GM19328 (cell line): Measurements from ENCODE around the gene ZNF487.
"Not testable (repeated sequence)": the region's sequence is repeated elsewhere in the genome, so short reads cannot be mapped to it uniquely, and the experiment has no call there.

Experiments
- ATAC-seq: cut with Tn5 transposase; IDR thresholded peaks from one replicate; pipeline ENCODE4 v1.9.1; 2021; ENCODE audit warnings: mild to moderate bottlenecking, moderate library complexity; ENCODE audit not compliant: unreplicated experiment

Gene ZNF487

GRCh38 chr10:43436291-43437140 lies at the start of gene ZNF487:
TSS of gene ZNF487 (plus strand) at chr10:43437111. CDS start at chr10:43475814, 38,703 bp downstream.
- peak; percentile 95 for ATAC-seq

- no peak for ATAC-seq
These were observed 49.3 kb upstream of the ZNF487 start for GRCh38 chr10:43387678-43388032.

- ATAC-seq: no peak
These were observed 47.0 kb upstream of the ZNF487 start for GRCh38 chr10:43389867-43390266.

DNA sequence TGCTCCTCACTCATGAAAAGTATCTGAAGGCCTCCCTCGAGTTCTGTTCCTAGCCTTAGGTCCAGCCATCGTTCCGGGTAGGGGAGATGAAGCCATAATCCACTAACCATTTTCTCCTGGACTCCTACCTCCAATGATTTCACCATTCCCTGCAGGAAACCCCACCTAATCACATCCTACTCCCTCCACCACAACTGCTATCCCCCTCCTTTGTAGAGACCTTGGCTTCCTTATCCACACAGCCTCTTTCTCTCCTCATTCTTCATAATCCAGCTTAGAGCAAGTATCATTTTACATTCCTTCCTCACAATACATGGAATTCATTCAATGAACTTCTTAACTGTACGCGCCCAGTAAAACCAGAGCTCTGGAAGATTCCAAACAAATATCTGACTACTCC lies 46.6 kb upstream of the ZNF487 start:
- no peak for ATAC-seq

- no peak for ATAC-seq
These were observed 46.2 kb upstream of the ZNF487 start for GRCh38 chr10:43390759-43391158.

DNA sequence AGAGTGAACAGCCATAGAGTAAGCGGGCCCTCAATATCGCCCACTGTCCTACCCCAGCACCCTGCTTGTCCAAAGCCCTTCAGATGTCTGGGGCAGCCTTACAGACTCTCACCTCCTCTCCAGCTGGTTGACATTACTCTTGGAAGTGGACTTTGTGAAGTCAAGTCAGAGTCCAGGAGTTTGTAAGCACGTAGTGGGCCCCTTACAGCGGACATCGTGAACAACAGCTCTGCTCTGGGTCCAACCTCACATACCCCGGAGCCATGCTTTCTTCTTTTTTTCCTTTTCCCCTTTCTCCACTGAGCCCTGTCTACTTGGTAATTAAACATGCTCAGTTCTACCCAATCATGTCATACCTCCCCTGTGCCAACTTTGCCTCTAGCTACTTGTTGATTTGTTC lies 45.4 kb upstream of the ZNF487 start:
- no peak for ATAC-seq

DNA sequence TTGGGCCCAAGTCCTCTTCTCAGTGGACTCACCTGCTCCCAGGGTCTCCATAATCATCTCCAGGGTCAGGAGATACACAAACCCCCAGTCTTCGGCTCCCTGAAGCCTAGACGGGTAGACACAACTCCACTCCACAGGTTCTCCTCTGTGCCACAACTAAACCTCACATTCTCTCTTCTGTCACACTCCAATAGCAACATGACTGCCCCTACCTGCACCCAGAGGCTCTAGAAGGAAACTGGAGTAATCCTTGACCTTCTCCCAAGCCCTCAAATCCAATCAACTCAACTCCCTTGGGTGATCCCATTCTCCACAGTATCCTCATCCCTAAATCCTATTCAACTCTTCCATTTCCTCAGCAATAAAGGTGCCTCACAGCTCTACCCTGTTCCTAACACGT lies 44.2 kb upstream of the ZNF487 start:
- ATAC-seq: no peak

GRCh38 chr10:43393186-43393585 lies 43.7 kb upstream of the ZNF487 start:
- not testable (repeated sequence) for ATAC-seq

DNA sequence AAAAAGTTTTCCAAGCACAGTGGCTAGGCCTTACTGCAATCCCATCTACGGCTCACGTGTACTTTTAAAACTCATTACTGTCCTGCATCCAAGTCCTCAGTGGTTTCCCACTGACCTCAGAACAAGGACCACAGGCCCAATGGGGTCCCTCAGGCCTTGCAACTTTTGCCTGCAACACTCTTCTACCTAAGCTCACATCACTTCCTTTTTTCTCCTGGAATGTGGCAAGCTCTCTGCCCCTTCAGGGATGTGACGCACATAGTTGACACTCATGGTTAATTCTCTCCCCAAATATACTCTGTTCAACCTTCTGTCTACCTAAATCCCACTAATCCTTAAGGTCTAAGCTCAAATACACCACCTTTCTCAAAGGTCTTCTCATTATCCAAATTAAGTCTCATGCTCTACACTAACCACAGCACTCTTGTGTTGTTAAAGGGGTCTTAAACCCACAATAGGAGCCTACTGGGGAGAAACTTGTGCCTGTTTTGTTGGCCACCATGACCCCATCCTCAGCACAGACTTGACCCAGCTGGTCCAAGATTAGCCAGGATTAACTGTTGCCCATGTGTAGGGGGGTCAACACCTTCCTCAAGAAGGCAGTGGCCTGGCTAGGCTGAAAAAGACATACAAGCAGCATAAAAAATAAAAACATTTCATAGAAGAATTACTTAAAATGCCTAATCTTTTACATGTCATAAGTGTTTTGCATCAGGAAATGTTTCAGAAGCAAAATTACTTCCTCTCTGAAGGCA lies 43.1 kb upstream of the ZNF487 start:
- no peak for ATAC-seq

GRCh38 chr10:43394868-43395267 lies 42.0 kb upstream of the ZNF487 start:
- no peak for ATAC-seq

GRCh38 chr10:43395571-43396060 lies 41.3 kb upstream of the ZNF487 start:
- no peak for ATAC-seq

GRCh38 chr10:43396061-43396927 lies 40.6 kb upstream of the ZNF487 start:
- peak; percentile 47 for ATAC-seq

GRCh38 chr10:43396928-43397624 lies 39.8 kb upstream of the ZNF487 start:
- peak; percentile 82 for ATAC-seq

DNA sequence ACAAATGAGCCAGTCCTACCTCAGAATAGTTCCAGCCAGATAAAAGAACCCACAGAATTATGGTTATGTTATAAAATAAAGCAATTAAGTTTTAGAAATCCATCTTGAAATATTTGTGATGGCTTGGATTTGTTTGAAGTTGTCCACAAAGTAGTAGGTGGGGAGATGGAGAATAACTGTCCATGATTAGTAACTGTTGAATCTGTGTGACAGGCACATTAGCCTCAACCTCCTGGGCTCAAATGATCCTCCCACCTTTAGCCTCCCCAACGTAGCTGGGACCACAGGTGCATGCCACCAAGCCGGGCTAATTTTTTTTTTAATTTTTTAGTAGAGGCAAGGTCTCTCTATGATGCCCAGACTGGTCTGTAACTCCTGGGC lies 38.0 kb upstream of the ZNF487 start:
- ATAC-seq: no peak

DNA sequence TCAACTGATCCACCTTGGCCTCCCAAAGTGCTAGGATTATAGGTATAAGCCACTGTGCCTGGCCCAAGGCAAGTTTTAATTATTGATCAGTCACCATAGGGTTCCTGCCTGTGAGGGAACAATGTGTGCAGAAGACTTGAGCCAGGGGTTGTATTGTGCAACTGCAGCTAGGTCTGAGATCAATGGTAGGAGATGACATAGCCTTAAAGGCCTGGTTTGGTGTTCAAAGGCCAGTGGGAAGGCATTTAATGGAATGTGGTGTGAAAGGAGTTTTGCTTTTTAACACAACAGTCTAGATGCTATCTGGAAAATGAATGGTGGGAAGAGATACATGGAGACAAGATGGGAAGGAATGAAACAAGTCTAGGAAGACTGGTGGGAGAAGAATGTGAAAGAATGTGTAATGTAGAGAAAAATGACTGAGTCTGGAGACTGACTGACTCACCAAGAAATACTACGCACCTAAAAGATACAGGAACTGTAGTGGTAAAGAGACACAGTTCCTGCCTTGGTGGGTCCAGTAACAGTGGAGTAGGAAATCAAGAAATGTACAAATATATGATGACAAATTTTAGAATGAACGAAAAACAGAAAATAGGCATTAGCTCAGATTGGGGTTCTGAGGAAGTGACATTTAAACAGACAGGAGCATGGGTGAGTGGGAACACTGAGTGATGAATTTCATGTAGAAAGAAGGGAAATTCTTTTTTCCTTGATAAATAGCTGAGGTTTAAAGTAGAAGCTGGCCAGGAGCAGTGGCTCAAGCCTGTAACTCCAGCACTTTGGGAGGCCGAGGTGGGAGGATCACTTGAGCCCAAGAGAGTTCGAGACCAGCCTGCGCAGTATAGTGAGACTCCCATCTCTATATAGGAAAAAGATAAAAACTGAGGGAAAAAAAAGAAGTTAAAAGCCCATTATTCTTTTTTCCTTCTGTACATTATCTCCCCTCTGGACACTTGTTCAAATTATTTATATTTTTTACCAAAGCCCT lies 37.3 kb upstream of the ZNF487 start:
- ATAC-seq: no peak

DNA sequence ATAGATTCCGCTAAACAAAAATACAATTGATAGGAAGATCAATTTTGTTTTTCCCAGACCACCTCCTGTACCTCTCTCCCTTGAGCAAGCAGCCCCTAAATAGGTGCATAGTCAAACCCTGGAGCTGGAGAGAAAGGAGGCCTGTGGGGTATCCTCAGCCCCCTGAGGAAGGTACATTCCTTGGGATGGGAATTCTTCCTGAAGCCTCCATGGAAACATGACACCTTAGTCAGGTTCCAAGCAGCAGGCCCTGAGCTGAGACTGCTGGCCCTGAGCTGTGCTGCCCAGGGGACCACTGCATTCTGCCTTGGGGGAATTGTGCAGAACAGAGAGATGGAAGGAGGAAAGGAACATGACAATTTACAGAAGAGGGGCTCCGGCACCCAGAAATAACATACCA lies 35.3 kb upstream of the ZNF487 start:
- ATAC-seq: no peak

DNA sequence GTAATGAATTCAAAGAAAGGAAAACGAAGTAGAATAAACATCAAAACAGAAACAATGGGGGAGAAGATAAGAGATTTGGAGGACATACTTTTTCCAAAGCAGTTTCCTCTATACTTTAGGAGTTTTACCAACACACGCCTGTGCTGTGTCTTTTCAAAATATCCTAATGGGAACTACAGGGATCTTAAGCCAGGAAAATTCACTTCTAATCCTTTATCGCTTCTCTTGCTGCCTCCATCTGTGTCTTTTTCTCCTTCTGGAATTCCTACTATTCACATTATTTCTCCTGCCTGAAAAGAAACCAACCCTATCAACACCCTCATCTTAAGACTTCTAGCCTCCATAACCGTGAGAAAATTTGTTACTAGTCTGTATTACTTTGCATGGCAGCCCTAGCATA lies 34.7 kb upstream of the ZNF487 start:
- ATAC-seq: no peak

DNA sequence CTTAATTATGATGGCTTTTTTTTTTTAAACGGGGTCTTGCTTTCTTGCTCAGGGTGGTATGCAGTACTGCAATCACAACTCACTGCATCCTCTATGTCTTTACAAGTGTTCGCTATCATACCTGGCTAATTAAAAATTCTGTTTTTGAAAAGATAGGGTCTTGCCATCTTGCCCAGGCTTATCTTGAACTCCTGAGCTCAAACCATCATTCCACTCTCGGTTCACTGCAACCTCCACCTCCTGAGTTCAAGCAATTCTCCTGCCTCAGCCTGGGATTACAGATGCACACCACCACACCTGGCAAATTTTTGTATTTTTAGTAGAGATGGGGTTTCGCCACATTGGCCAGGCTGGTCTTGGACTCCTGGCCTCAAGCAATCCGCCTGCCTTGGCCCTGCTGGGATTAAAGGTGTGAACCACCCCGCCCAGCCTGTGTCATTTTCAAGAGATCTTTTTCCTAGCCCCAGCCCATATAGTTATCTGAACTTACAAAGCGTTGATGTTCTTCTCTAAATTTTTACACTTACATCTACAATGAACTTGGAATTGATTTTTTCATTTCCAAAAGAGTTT lies 33.9 kb upstream of the ZNF487 start:
- no peak for ATAC-seq
